D721Med (cell line): ENCODE measurements around the gene LY6G6C.
A peak's percentile ranks its signal among the peaks of the same experiment; 100 is the strongest.

Source experiments
- DNase-seq: peaks from one replicate; pipeline ENCODE4 v3.0.0; 2011; ENCODE audit warnings: low spot score; ENCODE audit not compliant: insufficient read length
- FAIRE-seq: peaks from 2 replicates; lab custom pipeline; 2011; peaks lifted over from hg19 to GRCh38; lab: Jason Lieb, UNC
- CTCF ChIP-seq: IDR thresholded peaks from 2 replicates; pipeline ENCODE4 v1.5.1; 2012; ENCODE audit warnings: mild to moderate bottlenecking, control low read depth; ENCODE audit not compliant: insufficient read depth; ENCODE audit errors: missing control alignments

The LY6G6C gene

GRCh38 chr6:31687860-31688693, 33.5 kb downstream of the LY6G6C start:
- TF ChIP-seq CTCF, result no peak
- DNase-seq, result no peak
- no peak for FAIRE-seq

- no peak for TF ChIP-seq CTCF
- FAIRE-seq, result no peak
- DNase-seq, result no peak
These were observed 34.2 kb downstream of the LY6G6C start for GRCh38 chr6:31687321-31687720.

- DNase-seq (no peak), FAIRE-seq (no peak)
- no peak for TF ChIP-seq CTCF
These were observed 35.1 kb downstream of the LY6G6C start for GRCh38 chr6:31686483-31686882.

GRCh38 chr6:31683591-31683990, 38.0 kb downstream of the LY6G6C start:
- no peak for DNase-seq
- TF ChIP-seq CTCF, result no peak
- no peak for FAIRE-seq

- DNase-seq (no peak), FAIRE-seq (no peak)
- no peak for TF ChIP-seq CTCF
These were observed 40.3 kb downstream of the LY6G6C start for GRCh38 chr6:31681135-31681671.

GRCh38 chr6:31680226-31681134, 41.1 kb downstream of the LY6G6C start, which contains the start of gene LY6G5C:
Gene LY6G5C (minus strand): TSS chr6:31681067. CDS start chr6:31680373, 694 bp downstream.
- DNase-seq (peak; percentile 77), FAIRE-seq (no peak)
- TF ChIP-seq CTCF, result peak; percentile 90
